Activated naive CD4-positive, alpha-beta T cell treated with anti-CD3 and anti-CD28 coated beads, Interleukin-2, amount 50 U/mL, for 72 hours (primary cell): Measurements from ENCODE around the gene LSAMP. TPM values are rescaled to one million over a fixed set of nuclear protein-coding genes. Genes with fewer than 3 reads are reported as not detected.

Source experiments
- ATAC-seq, 2 donors: fragments of 150-1000 bp; cut with Tn5 transposase; 2 replicates each; pipeline ENCODE4 v1.10.0; 2021; ENCODE audit warnings: mild to moderate bottlenecking in 2 of 2, moderate library complexity in 2 of 2
- DNase-seq, 2 donors: peaks; one replicate each; pipeline ENCODE4 v3.0.0; 2021 to 2022; ENCODE audit warnings: low spot score in 2 of 2
- H3K27ac Mint-ChIP-seq, 2 donors: one replicate each; pipeline ENCODE4 v1.8.0; 2022; ENCODE audit warnings: mild to moderate bottlenecking in 2 of 2, mixed read lengths in 2 of 2
- H3K36me3 Mint-ChIP-seq, 2 donors: one replicate each; pipeline ENCODE4 v1.8.0; 2022; ENCODE audit warnings: mixed read lengths in 2 of 2
- H3K9me3 Mint-ChIP-seq, 2 donors: one replicate each; pipeline ENCODE4 v1.8.0; 2022; ENCODE audit warnings: mixed read lengths in 2 of 2
- total RNA-seq, 2 donors: library from RNA; stranded (reverse); gene quantifications; one replicate each; pipeline ENCODE4 v1.2.3, GENCODE V29; 2022

Gene LSAMP
- total RNA-seq, 2 donors from 2014 or later: not detected

- ATAC-seq (no peak), DNase-seq (no peak)
- Mint-ChIP-seq H3K36me3 (no peaks in the 10 kb centered on the region), H3K27ac (no peak overlapping the region), H3K9me3 (no peaks in the 10 kb centered on the region)
These were observed 156.8 kb downstream of the LSAMP start for GRCh38 chr3:116288485-116288884.

GRCh38 chr3:116285781-116286421 is 159.4 kb downstream of the LSAMP start:
- no peak overlapping the region for H3K27ac Mint-ChIP-seq

GRCh38 chr3:116281313-116282143 is 163.8 kb downstream of the LSAMP start:
- DNase-seq (no peak), ATAC-seq (no peak)
- Mint-ChIP-seq H3K9me3 (peaks cover 0 to 4% of the 10 kb centered on the region in 2 donors), H3K36me3 (no peaks in the 10 kb centered on the region), H3K27ac (no peak overlapping the region)

More at GRCh38 chr3:116285781-116286421, 159.4 kb downstream of the LSAMP start:
- ATAC-seq (no peak), DNase-seq (no peak)
- Mint-ChIP-seq H3K36me3 (no peaks in the 10 kb centered on the region), H3K9me3 (peaks cover 0 to under 1% of the 10 kb centered on the region in 2 donors)

- no peak for DNase-seq
- H3K27ac Mint-ChIP-seq: no peak overlapping the region
These were observed 165.1 kb downstream of the LSAMP start for GRCh38 chr3:116280130-116280740.

GRCh38 chr3:116276675-116277074 is 168.6 kb downstream of the LSAMP start:
- H3K36me3 Mint-ChIP-seq: no peaks in the 10 kb centered on the region
- no peak overlapping the region for H3K27ac Mint-ChIP-seq
- ATAC-seq (no peak), DNase-seq (no peak)
- H3K9me3 Mint-ChIP-seq: peaks cover 0 to 4% of the 10 kb centered on the region in 2 donors

More at GRCh38 chr3:116280130-116280740, 165.1 kb downstream of the LSAMP start:
- ATAC-seq: no peak
- Mint-ChIP-seq H3K36me3 (no peaks in the 10 kb centered on the region), H3K9me3 (peaks cover 0 to 4% of the 10 kb centered on the region in 2 donors)

GRCh38 chr3:116270056-116270455 is 175.2 kb downstream of the LSAMP start:
- ATAC-seq: no peak

GRCh38 chr3:116267116-116267515 is 178.2 kb downstream of the LSAMP start:
- ATAC-seq (no peak), DNase-seq (no peak)
- Mint-ChIP-seq H3K36me3 (no peaks in the 10 kb centered on the region), H3K9me3 (peaks cover 0 to 9% of the 10 kb centered on the region in 2 donors), H3K27ac (no peak overlapping the region)

More at GRCh38 chr3:116270056-116270455, 175.2 kb downstream of the LSAMP start:
- Mint-ChIP-seq H3K27ac (no peak overlapping the region), H3K9me3 (peaks cover 0 to 6% of the 10 kb centered on the region in 2 donors), H3K36me3 (no peaks in the 10 kb centered on the region)
- no peak for DNase-seq

GRCh38 chr3:116265976-116266584 is 179.2 kb downstream of the LSAMP start:
- DNase-seq (no peak), ATAC-seq (no peak)
- no peak overlapping the region for H3K27ac Mint-ChIP-seq
- H3K36me3 Mint-ChIP-seq: no peaks in the 10 kb centered on the region
- peaks cover 0 to 9% of the 10 kb centered on the region in 2 donors for H3K9me3 Mint-ChIP-seq

GRCh38 chr3:116265320-116265695 is 180.0 kb downstream of the LSAMP start:
- no peak overlapping the region for H3K27ac Mint-ChIP-seq
- DNase-seq: no peak
- ATAC-seq: no peak
- no peaks in the 10 kb centered on the region for H3K36me3 Mint-ChIP-seq
- peaks cover 0 to 9% of the 10 kb centered on the region in 2 donors for H3K9me3 Mint-ChIP-seq

GRCh38 chr3:116264546-116265319 is 180.6 kb downstream of the LSAMP start:
- H3K27ac Mint-ChIP-seq: no peak overlapping the region
- H3K9me3 Mint-ChIP-seq: peaks cover 0 to 9% of the 10 kb centered on the region in 2 donors
- H3K36me3 Mint-ChIP-seq: no peaks in the 10 kb centered on the region
- DNase-seq (no peak), ATAC-seq (no peak)

- peaks cover 0 to 9% of the 10 kb centered on the region in 2 donors for H3K9me3 Mint-ChIP-seq
- H3K36me3 Mint-ChIP-seq: no peaks in the 10 kb centered on the region
- ATAC-seq (no peak), DNase-seq (no peak)
- no peak overlapping the region for H3K27ac Mint-ChIP-seq
These were observed 181.3 kb downstream of the LSAMP start for GRCh38 chr3:116263842-116264545.

- DNase-seq (no peak), ATAC-seq (no peak)
- Mint-ChIP-seq H3K36me3 (no peaks in the 10 kb centered on the region), H3K27ac (no peak overlapping the region), H3K9me3 (peaks cover 0 to 3% of the 10 kb centered on the region in 2 donors)
These were observed 184.8 kb downstream of the LSAMP start for GRCh38 chr3:116260491-116260890.

GRCh38 chr3:116259984-116260383 is 185.3 kb downstream of the LSAMP start:
- no peak for ATAC-seq
- DNase-seq: no peak
- Mint-ChIP-seq H3K36me3 (no peaks in the 10 kb centered on the region), H3K27ac (no peak overlapping the region), H3K9me3 (peaks cover 0 to 3% of the 10 kb centered on the region in 2 donors)

GRCh38 chr3:116256843-116257485 is 188.3 kb downstream of the LSAMP start:
- Mint-ChIP-seq H3K27ac (no peak overlapping the region), H3K36me3 (no peaks in the 10 kb centered on the region), H3K9me3 (peaks cover 0 to 3% of the 10 kb centered on the region in 2 donors)
- no peak for DNase-seq
- ATAC-seq: no peak

- DNase-seq (no peak), ATAC-seq (no peak)
- Mint-ChIP-seq H3K36me3 (no peaks in the 10 kb centered on the region), H3K9me3 (peaks cover 0 to 3% of the 10 kb centered on the region in 2 donors), H3K27ac (no peak overlapping the region)
These were observed 190.7 kb downstream of the LSAMP start for GRCh38 chr3:116254541-116254940.
